Adrenal gland (tissue), 5 donors: ENCODE measurements around the gene EDARADD.
A peak's percentile ranks its signal among the peaks of the same experiment; 100 is the strongest.

Experiments
- POLR2A ChIP-seq, 2 donors: fragments of 450-650 bp; IDR thresholded peaks; one replicate each; pipeline ENCODE4 v1.6.1; 2017; ENCODE audit warnings: antibody characterized with exemption in 2 of 2, mild to moderate bottlenecking in 2 of 2, moderate library complexity in 1 of 2
- TF ChIP-seq, protein P1 (sequence below), 6 experiments: fragments of 450-650 bp in 4 of 6; fragments of 200-600 bp in 2 of 6; sonication (generic) in 1 of 6; IDR thresholded peaks; 1 replicate in 5 of 6; 2 replicates in 1 of 6; pipeline versions ENCODE4 v1.5.1 to v1.8.0; 2016 to 2021; ENCODE audit warnings: antibody characterized with exemption in 6 of 6, mild to moderate bottlenecking in 2 of 6, moderate library complexity in 1 of 6
- donor health status: DM: no; HTN: no; CAD: no.

DNA sequence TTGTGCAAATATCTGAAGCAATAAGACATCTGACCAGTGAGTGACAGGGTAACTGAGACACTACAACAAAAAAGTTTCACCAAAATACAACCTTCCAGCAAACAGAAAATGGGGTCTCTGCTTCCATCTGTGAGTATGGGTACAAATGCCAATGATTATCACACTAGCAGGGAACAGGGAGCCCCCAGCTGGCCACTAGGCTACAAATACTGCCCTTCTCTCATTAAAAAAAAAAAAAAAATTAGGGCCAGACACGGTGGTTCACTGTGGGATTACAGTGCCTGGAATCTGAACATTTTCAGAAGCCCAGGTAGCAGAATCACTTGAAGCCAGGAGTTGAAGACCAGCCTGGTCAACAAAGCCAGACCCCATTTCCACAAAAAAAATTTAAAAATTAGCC lies 48.4 kb upstream of the EDARADD start:
- TF ChIP-seq, protein P1, sequence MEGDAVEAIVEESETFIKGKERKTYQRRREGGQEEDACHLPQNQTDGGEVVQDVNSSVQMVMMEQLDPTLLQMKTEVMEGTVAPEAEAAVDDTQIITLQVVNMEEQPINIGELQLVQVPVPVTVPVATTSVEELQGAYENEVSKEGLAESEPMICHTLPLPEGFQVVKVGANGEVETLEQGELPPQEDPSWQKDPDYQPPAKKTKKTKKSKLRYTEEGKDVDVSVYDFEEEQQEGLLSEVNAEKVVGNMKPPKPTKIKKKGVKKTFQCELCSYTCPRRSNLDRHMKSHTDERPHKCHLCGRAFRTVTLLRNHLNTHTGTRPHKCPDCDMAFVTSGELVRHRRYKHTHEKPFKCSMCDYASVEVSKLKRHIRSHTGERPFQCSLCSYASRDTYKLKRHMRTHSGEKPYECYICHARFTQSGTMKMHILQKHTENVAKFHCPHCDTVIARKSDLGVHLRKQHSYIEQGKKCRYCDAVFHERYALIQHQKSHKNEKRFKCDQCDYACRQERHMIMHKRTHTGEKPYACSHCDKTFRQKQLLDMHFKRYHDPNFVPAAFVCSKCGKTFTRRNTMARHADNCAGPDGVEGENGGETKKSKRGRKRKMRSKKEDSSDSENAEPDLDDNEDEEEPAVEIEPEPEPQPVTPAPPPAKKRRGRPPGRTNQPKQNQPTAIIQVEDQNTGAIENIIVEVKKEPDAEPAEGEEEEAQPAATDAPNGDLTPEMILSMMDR (IDR thresholded peaks at IDR 0.05), result peak in 1 of 6 experiments; percentile 17
- no peak for TF ChIP-seq POLR2A (IDR thresholded peaks at IDR 0.05)
